ENCODE measurements around the gene ITGAD.

The ITGAD gene

GRCh38 chr16:31365131-31365865 lies 27.8 kb upstream of the ITGAD start:
- no peak for DNase-seq (ENCODE audit: low spot score)
- no peak for FAIRE-seq

- FAIRE-seq: no peak
- DNase-seq (ENCODE audit: low spot score): no peak
These were observed 25.3 kb upstream of the ITGAD start for GRCh38 chr16:31367853-31368252.

DNA sequence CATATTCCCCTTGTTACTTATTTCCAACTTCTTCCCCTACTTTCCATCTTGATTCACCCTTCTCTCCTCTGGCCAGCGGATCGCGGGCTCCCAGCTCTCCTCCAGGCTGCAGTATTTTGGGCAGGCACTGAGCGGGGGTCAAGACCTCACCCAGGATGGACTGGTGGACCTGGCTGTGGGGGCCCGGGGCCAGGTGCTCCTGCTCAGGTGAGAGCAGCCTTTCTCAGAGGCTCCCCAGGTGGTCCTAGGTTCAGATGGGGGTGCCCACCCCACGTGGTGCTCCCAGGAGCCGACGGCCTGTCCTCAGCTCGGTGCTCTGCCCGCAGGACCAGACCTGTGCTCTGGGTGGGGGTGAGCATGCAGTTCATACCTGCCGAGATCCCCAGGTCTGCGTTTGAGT lies 22.1 kb upstream of the ITGAD start:
- FAIRE-seq: no peak

GRCh38 chr16:31371619-31372484 lies 21.3 kb upstream of the ITGAD start:
- FAIRE-seq (no peak), DNase-seq (ENCODE audit: low spot score) (no peak)

More for the DNA sequence above, 22.1 kb upstream of the ITGAD start:
- no peak for DNase-seq (ENCODE audit: low spot score)

DNA sequence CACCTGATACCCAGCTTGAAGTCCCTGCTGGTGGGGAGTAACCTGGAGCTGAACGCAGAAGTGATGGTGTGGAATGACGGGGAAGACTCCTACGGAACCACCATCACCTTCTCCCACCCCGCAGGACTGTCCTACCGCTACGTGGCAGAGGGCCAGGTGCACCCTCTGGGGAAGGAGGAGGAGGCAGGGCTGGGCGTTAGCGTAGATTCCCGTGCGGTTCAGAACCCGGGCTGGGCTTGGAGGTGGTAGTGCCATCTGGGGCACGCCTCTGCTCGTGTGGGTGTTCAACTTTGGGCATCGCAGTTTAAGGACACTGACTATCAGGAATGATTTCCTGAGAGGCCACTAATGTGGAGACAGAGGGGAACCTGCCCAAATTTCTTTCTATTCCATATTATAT lies 19.9 kb upstream of the ITGAD start:
- no peak for FAIRE-seq
- no peak for DNase-seq (ENCODE audit: low spot score)

DNA sequence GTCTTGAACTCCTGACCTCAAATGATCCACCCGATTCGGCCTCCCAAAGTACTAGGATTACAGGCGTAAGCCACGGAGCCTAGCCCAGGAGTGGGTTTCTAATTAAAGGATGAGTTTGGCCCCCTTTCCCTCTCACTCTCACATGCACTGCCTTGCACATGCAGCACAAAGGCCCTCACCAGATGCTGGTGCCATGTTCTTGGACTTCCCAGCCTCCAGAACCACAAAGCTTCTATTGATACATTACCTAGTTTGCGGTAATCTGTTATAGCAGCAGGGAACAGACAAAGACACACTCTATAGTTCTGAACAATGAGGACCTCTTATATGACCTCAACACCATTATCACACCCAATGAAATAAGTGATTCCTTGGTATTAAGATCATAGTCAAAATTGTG lies 17.9 kb upstream of the ITGAD start:
- FAIRE-seq (no peak), DNase-seq (ENCODE audit: low spot score) (no peak)

- no peak for DNase-seq (ENCODE audit: low spot score)
- FAIRE-seq: no peak
These were observed 16.4 kb upstream of the ITGAD start for GRCh38 chr16:31376705-31377104.

- FAIRE-seq (no peak), DNase-seq (ENCODE audit: low spot score) (no peak)
These were observed 15.8 kb upstream of the ITGAD start for GRCh38 chr16:31377210-31377903.

GRCh38 chr16:31380201-31380600 lies 12.9 kb upstream of the ITGAD start:
- no peak for DNase-seq (ENCODE audit: low spot score)
- no peak for FAIRE-seq

- FAIRE-seq: no peak
- no peak for DNase-seq (ENCODE audit: low spot score)
These were observed 10.5 kb upstream of the ITGAD start for GRCh38 chr16:31382485-31383161.

GRCh38 chr16:31385680-31386079 lies 7.5 kb upstream of the ITGAD start:
- FAIRE-seq: no peak
- DNase-seq (ENCODE audit: low spot score): no peak

DNA sequence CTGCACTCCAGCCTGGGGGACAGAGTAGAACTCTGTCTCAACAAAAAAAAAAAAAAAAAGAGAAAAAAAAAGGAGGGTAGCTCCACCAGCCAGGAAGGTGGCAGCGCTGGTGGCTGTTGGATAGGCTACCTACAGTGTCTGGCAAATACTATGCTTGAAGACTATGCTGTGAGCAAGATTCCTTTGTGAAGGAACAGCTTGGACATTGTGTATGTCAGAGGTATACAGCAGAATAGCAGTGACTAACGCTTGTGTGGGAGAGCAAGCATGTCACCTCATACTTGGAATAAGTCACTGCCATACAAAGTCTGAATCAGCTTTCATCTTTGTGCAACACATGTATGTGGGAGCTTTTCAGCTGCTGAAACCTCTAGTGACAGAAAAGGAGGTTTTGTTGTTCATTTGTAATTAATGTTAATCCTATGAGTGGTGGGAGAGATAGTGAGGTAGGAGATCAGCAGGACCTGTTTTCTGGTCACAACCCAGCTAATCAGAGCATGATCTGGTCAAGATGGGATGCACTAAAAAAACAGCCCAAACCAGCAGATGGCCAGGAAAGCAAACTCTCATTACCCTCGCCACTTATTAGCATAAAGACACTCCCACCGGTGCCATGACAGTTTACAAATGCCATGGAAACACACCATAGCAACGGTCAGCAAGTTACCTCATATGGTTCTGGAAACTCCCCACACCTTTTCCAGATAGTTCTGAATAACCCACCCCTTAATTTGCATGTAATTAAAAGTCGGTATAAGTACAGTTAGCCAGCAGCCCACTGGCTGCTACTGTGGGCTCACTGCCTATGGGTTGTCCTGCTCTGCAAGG lies 6.8 kb upstream of the ITGAD start:
- DNase-seq (ENCODE audit: low spot score) (peak; percentile 74), FAIRE-seq (no peak)

GRCh38 chr16:31388535-31388934 lies 4.6 kb upstream of the ITGAD start:
- FAIRE-seq (no peak), DNase-seq (ENCODE audit: low spot score) (no peak)

- FAIRE-seq (no peak), DNase-seq (ENCODE audit: low spot score) (no peak)
These were observed 2.6 kb upstream of the ITGAD start for GRCh38 chr16:31390504-31391041.

DNA sequence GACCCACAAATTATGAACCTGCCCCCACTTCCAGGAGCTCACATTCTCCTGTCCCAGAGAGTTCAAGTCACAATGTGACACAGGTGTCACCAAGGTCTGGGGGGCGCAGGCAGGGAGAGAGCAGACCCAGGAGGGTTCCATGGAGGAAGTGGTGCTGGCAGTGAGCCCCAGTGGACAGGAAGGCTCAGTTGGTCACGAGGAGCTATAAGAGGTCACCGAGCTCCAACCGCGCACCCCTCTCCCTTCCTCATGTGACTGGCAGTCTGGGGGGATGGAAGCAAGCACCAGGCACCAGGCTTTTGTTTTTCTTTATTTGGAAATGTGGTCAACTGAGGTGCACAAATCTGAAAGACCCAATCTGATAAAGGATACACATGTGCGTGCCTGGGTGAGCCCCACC lies 2.5 kb downstream of the ITGAD start:
- FAIRE-seq (no peak), DNase-seq (ENCODE audit: low spot score) (no peak)

GRCh38 chr16:31397096-31397660 lies 4.0 kb downstream of the ITGAD start:
- no peak for DNase-seq (ENCODE audit: low spot score)
- no peak for FAIRE-seq

- FAIRE-seq (no peak), DNase-seq (ENCODE audit: low spot score) (no peak)
These were observed 4.6 kb downstream of the ITGAD start for GRCh38 chr16:31397701-31398100.

DNA sequence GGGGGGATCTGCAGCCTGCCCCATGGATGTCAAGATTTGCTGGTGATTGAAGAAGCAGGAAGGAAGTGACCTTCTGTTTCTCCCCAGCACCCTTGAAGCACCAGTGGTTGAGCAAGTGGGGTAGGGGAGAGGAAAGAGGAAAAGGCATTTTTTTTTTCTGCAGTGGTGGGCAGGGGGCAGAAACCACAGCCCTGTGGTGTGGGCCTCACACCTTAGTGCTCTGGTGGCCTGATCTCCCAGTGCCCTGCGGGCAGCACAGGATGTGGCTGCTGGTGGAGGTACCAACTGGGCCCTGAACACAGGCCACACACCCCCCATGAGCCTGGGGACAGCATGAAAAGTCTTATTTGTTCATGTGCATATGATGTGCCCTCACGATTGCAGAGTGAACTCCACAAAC lies 7.1 kb downstream of the ITGAD start:
- DNase-seq (ENCODE audit: low spot score): no peak

DNA sequence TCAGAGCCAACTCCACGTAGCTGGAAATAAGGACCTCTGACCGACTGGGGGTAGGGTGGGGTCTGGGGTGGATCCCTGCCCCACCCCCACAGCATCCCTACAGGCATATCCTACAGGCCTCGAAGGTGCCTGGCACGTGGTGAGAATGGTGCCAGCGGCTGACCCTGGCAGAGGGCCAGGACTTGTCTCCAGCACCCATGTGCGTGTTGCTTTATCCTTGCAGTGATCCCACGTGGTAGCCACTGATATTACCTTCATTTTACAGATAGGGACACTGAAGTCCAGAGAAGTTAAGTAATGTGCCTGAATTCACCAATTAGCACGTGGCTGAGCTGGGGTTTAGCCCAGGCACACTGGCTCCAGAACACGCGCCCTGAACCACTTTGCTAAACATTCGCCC lies 8.3 kb downstream of the ITGAD start:
- no peak for FAIRE-seq
- DNase-seq (ENCODE audit: low spot score): no peak

More for the DNA sequence above, 7.1 kb downstream of the ITGAD start:
- no peak for FAIRE-seq

GRCh38 chr16:31402687-31403086 lies 9.6 kb downstream of the ITGAD start:
- FAIRE-seq (peak; percentile 10), DNase-seq (ENCODE audit: low spot score) (no peak)
